HT-29 (cell line): ENCODE data around the gene SLC9A3. TPM values are rescaled to one million over a fixed set of nuclear protein-coding genes. Genes with fewer than 3 reads are reported as not detected.

Source experiments
- DNase-seq: peaks from one replicate; pipeline ENCODE4 v3.0.0-alpha.2; 2015; ENCODE audit warnings: low spot score
- total RNA-seq: library from RNA; depleted of rRNA; stranded (reverse); fragments of >200 nt; shearing (Covaris generic); gene quantifications from 2 replicates; pipeline ENCODE4 v1.2.3, GENCODE V29; 2014

The SLC9A3 gene
- total RNA-seq, 1 experiment from 2014 or later: 11.5 TPM

DNA sequence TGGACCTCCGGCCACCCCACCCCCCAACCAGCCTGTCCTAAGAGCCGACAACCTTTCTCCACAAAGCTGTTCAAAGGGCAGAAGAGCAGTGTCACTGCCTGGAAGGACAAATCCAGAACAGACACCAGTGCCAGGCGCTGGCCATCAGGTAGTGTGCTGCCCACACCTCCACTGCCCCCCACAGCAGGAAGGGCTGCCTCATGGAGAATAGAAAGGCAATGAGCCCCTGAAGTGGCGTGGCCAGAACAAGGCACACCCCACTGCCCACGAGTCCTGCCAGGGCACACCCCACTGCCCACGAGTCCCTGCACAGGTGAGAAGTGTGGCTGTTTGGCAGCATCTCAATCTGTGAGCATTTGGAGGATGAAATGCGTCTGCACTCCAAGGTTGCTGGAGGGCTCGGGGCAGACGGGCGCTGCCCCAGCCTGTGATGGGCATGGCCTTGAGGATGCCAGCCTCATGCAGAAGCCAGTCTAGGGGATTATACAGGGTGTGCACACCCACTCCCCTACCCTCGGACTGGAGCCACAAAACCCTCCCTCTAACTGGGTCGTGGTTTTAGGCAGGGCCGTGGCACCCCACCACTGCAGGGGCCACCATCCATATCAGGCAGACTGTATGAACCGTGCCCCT is 2.3 kb upstream of the SLC9A3 start:
- no peak for DNase-seq

DNA sequence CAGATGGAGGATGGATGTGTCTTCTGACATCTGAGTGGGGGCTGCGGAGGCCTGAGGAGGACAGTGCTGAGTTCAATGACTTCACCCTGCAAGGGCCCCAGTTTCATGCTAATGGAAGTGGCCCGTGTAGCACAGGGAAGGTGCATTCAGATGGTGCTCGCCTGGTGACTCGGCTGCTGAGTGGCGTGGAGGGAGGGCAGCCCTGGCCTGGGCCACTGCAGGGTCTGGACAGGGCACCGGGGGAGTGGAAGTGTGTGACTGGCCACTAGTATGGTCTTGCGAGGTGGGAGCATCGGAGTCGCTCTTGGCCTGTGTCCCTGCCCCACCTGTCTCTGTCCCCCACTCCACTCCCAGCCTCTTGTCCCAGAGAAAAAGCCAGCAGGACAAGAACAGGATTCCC is 1.7 kb upstream of the SLC9A3 start:
- DNase-seq: no peak

DNA sequence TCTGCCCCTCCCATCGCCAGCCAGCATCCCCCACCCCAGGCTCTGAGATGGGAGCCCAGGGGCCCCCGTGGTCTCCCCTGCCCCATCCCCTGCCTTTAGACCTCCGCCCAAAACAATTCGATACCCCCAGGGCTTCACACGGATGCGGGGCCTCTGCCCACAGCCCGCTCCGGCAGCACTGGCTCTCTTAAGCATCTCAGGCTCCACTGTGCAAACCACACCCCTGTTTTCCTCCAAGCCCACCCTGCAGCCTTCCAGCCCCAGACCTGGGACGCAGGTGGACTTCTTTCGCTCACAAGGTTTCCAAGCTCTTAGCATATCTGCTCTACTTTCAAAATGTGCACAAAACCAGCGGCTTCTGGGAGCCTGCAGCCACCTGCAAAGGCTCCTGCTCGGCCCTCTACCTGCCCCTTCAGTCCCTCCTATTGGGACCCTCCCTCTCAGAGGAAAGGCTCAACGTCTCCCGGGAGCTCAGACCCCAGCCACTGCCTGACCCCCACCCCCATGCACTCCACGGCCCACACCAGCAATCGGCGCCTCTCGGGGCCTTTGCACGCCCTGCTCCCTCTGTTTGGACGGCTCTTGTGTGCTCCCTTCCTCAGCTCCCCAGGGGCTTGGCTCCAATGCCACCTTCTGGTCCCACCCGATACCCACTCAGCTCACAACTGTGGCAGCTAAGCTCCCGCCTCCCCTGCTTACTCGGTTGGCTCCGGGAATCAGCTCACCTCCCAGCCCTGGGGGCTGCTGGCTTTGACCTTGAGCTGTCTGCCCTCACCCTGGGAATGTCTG is 918 bp upstream of the SLC9A3 start:
- DNase-seq: no peak

DNA sequence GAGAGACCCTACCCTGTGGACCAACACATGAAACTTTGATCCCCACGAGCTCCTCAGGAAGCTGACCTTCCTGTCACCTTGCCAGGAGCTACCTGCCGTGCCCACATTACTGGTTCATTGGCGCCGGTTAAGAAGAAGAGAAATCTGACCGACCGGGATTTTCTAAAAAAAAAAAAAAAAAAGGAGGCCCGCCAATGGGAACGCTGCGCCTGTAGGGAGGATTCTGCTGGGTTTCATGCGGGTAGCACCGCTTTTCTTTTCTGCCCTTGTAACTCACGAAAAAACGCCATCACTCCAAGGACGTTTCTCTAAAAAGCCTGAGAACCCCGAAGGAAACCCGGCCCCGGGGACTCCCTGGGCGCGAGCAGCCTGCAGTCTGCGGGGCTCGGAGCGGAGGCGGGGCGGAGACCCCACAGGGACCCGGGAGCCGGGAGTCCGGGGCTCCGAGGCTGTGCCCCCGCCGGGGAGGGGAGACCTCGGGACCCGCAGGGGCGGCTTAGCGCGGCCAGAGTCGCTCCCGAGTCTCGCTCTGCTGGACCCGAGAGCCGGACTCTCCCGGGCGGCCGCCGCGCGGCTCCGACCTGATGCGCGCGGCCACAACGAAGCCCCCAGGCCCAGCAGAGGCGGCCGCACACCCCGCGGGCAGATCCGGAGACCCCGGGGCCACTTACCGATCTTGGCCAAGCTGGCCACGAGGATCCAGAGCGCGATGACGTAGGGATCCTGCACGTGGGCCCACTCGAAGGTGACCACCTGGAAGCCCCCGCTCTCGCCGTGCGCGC is 617 bp downstream of the SLC9A3 start:
- no peak for DNase-seq

DNA sequence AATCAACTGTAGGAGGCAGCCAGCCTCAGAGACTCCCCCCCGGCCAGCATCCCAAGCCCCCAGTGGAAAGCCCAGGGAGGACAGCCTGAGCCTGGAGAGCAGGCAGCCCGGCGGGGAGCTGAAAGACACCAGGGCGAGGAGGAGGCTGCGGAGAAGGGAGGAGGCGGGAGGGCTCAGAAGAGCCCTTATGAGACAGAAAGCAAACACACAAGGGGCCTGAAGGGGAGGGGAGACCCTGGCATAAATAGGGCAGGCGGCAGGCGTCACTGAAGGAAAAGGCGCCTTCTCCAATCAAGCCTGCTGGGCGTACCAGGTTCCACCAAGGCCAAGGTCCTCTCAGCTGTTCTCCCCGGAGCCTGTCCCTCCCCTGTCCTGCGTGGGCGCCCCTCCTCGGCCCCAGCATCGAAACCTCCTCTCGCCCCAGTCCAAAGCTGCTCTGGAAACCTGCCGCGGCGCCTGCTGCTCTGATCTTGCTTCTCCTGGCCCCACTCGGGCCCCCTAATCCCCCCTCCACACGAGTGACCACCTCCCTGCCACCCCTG is 1.3 kb downstream of the SLC9A3 start:
- DNase-seq: no peak

DNA sequence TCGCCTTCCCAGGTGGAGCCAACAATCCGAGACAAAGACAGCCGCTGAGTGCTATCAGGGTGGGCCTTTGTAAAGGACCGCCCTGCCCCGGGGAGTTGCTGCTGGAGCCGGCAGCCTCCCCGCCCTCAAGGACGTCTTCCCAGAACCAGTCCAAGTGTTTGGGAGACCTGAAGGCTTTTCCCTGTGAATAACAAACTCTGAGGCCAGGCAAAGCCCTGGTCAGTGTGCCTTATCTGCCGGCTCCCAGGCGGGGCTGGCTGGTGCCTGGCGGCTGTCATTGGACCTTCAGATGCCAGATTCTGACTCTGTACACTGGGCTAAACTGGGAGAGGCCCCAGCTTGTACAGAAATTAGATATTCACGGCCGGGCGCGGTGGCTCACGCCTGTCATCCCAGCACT is 2.1 kb downstream of the SLC9A3 start:
- DNase-seq: no peak

DNA sequence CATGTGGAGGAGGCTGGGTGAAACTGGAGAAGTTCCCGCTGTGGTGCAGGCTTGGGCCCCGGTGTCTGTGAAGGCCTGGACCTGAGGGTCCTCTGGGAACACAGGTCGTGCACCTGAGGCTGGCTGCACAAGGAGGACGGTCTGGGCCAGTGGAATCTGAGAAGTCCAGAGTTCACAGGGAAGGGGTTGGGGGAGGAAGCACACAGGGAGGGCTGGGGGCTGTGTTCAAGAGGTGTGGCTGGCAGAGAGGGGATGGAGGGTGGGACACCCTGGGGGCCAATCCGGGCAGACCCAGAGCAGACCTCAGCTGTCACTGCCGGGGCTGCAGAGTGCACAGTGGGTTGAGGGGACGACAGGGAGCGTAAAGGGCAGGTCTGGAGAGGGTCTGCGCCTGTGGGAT is 2.6 kb downstream of the SLC9A3 start:
- DNase-seq: no peak

DNA sequence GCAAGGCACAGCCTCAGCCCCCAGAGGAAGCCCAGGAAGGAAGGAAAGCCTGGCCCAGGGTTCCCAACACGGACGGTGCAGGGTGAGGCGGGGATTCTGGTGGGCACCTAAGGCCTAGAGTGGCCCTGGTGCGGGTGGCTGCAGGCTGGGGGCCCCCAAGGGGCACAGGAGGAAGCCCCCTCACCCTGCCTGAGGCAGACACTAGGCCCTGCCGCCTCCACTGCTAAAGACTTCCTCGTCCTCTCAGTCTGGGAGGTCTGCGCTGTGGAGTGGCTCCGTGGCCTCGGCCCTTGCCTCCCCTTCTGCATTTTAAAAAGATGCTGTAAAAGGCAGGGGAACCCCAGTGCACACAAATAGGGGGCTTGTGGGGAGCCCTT is 3.4 kb downstream of the SLC9A3 start:
- no peak for DNase-seq

DNA sequence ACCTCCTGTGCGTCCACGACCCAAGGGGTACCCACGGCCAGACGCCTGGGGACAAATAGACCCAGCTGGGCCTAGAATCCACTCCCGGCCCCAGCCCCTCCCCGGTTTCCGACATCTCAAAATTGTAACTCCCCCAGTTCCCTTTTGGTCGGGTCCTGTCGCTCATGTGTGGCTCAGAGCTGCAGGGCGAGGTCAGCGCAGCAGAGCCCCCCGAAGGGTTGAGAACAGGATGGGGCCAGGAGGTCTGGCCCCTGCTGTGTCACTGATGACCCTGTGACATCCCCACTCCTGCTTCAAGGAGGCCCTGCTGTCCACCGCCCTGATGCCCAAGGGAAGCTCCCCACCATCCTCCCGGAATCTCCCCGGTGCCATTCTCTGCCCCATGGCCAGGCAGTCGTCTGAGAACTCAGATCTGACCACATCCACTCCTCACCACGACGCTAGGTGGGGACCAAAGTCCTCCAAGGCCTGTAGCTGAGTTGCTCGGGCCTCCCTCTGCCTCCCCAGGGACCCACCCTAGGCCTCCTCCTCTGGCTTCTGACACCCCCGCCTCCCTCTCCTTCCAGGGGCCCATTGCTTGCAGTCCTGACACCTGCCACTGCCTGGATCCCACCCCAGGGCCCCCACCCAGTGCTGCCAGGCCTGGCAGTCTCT is 3.9 kb downstream of the SLC9A3 start:
- no peak for DNase-seq

DNA sequence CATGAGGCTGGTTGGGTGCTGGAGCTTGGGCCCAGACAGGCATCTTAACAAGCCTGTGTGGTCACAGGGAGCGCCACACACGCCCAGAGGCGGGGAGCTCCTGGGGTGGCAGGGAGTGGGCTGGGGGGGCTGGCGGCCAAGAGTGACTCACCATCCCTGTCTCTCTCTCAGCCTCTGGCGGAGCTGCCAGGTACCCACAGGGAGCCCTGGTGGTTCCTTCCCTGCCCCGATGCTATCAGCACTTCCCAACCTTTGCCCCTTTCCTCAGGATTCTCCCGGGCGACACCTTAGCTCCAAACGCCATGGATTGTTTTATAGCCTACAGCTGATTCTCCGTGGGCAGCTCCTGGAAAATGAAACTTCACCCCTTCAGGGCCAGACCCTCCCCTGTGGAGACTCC is 5.5 kb downstream of the SLC9A3 start:
- DNase-seq: peak; percentile 57

DNA sequence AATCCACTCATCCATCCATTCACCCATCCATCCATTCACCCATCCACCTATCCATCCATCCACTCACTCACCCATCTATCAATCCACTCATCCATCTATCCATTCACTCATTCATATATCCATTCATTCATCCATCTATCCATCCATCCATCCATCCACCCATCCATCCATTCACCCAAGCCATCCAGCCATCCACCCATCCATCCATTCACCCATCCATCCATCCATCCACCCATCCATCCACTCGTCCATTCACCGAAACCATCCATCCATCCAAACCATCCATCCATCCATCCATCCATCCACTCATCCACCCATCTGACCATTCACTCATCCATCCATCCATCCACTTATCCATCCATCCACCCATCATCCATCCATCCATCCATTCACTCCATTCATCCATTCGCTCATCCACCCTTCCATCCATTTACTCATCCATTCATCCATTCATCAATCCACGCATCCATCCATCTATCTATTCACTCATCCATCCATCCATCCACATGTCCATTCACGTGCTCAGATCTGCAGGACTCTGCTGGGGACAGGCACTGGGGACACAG is 6.6 kb downstream of the SLC9A3 start:
- no peak for DNase-seq

DNA sequence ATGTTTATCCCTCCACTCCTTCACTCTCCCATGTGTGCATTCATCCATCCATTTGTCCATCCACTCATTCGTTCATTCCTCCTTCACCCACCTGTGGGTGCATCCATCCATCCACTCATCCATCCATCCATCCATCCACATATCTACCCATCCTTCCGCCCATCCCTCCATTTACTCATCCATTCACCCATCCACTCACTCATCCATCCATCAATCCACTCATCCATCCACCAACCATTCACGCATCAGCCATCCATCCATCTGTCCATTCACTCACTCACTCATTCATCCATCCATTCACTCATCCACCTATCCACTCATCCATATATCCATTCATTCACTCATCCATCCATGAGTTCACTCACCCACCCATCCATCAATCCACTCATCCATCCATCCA is 7.3 kb downstream of the SLC9A3 start:
- no peak for DNase-seq

DNA sequence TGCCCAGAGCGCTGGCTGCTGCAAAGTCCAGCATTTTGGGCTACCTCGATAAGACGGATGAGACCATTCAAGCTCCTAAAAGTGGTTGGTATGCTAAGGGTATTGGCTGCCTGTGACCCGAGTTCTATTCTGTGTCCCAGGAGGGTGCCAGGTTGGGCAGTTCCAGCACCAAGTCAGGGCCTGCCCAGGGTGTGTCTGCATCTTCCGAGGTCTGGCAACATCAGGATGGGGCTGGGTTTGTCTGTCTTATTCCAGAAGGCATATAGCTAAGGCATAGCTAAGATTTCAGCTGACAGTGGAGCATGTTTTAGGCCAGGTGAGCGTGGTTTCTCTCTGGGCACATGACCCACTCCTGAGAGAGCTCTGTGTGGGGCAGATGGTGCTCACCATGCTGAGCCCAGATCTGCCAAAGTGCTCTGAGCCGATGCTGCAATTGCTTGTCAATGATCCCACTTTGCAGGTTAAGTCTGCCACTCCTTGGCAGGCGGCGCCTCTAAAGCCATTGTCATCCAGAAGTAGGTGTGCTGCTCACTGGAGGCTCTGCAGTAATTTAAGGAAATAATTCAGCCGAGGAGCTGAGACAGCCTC is 7.8 kb downstream of the SLC9A3 start:
- no peak for DNase-seq

DNA sequence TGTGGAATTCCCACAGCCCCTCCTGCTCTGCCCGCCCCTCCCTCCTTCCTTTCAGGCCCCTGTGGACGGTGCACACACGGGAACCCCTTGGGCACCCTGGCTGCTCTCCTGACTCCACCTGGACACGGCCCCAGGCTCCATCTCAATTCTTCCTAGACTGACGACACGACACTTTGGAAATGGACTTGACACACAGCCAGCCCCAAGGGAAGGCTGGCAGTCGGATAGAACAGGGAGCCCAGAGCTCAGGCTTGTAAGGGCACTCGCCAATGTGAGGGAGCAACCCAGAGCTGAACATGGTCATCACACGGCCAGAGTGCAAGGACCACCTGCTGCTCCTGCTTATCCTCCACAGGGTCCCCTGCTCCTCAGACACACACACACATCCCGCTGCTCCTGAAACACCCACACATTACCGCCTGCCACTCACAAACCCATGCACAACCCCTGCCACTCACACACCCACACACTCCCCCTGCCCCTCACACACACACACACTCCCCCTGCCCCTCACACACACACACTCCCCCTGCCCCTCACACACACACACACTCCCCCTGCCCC is 8.9 kb downstream of the SLC9A3 start:
- no peak for DNase-seq

DNA sequence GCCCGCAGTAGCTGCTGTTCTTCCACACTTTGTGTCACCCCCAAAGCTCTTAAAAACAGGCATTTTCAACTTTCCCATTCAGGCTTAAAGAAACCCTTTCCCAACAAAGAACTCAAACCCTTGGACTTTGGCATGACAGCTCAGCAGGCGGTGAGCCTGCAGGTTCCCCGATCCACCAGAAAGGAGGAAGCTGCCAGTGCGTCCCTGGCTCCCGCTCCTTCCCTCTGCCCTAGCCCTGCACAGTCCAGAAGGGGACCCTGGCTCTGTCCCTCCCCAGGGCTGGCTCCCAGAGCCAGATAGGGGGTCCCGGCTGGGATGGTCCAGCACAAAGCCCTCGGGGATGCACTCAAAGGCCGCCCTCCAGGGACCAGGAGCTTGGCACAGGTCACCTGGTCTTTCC is 9.6 kb downstream of the SLC9A3 start:
- DNase-seq: no peak

DNA sequence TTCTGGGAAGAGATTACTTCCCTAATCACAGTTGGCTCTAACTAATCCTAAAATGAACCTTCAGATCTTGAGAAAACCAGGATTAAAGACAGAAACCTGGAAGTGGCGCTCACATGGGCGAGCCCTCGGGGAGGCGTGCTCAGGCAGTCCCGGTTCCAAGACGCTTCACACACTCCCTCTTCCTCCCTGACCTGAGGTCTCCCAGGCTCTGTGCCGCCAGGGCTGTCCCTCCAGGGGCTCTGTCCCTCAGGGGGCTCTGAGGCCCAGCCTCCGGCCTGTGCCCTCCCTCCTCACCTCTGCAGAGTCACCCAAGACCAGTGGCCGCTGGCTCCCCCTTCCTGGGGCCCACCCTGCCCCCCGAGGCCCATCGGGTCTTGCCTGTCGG is 10.2 kb downstream of the SLC9A3 start:
- no peak for DNase-seq

DNA sequence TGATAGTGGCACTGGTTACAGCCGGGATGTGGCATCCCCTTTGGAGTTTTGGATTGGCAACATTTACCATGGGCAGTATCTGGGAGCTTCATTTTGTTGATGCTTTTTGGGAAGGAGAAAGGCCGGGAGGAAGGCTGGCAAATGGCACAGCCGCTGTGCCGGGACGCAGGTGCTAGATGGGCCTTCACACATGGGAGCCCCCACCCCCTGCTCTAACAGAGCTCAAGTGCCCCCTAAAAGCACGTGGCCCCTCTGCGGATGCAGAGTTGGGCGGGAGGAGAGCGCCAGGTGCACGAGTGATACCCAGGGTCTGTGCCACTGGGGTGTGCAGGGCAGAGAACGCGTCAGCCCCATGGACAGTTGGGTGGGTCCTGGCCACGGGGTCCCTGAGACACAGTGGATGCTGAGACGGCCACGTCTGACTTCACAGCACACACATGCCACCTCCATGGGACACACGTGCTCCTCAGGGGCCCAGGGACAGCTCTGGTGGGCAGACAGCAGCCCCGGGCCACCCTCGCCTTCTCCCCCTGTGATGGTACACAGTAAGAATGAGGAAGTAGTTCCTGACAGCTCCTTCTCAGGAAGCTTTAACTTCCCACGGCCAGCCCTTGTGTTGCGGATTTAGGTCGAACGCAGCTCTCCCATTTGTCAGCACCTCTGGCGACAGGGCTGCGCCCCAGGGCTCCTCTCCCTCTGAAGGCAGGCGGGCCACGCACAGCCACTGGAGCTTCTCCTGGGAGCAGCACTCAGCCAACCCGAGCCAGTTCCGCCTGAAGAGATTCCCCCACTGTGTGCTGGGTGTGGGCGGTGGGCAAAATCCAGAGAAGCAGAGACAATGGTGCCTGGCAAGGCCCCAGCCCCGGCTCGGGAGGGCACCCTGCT is 10.8 kb downstream of the SLC9A3 start:
- DNase-seq: no peak

DNA sequence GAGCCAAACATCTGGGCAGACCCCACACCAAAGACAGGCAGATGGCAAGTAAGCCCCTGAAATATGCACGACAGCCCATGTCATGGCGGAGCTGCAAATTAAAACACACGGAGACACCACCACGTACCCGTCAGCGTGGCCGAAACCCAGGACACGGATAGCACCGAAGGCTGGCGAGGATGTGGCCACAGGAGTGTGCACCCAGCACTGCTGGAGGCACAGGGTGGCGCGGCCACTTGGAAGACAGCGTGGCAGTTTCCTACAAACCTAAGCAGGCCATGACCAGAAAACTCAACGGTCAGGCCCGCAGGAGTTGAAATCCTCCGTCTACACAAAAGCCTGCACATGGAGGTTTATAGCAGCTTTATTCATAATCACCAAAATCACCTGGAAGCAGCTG is 12.8 kb downstream of the SLC9A3 start:
- DNase-seq: no peak

DNA sequence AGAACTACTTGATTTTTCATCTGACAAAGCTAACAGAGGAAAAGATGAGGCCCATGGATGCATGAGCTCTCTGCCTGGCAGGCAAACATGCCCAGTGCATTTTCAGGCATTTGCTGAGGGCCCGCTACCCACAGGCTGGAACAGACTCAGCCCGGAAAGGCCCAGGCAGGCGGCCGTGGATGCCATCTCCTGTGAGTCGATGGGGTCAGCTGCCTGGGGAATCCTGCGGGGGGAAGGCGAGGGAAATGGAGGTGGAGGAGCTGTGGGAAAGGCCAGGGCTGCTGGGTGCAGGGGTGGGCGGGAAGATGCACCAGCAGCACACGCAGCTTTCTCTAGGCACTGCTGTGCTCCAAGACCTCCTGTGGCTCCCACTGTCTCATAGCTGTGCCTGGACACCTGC is 13.7 kb downstream of the SLC9A3 start:
- DNase-seq: no peak

DNA sequence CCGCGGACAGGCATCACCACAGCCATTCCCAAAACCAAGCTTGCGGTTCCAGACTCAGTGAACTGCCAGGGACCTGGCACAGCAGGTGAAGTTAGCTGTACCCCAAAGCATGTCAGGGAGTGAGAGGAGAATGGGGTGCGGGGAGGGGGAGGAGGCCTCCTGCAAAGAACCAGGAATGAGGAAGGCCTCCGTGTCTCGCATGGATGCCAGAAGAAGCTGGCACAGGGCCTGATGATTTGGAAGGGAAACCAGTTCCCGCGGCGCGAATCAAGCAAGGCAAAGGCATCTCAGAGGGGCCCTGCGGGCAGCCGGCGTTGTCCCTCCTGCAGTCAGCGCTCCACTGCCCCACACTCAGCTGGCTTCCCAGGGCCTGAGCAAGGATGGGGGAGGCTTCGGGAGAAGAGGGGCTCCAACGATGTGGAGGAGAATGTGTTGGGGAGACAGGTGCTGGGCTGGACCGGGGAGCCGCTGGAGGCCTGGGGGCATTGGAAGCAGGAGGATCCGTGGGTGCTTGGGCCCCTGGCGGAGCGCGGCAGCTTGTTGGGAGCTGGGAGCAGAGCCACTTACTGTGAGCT is 14.6 kb downstream of the SLC9A3 start:
- DNase-seq: no peak
